Heart left ventricle (tissue), 16 donors: ENCODE measurements around the gene DEK. TPM values are rescaled to one million over a fixed set of nuclear protein-coding genes. Genes with fewer than 3 reads are reported as not detected.

ENCODE experiments used
- ATAC-seq, 4 donors: fragments of 200-7000 bp; cut with Tn5 transposase; one replicate each; pipeline ENCODE4 v1.9.1; 2020 to 2022; ENCODE audit warnings: moderate library complexity in 4 of 4, mild to moderate bottlenecking in 3 of 4, moderate number of reproducible peaks in 1 of 4
- DNase-seq, 5 donors: peaks; one replicate each; pipeline ENCODE4 v3.0.0-alpha.2; 2020
- H3K27ac ChIP-seq, 12 donors: fragments of 200-600 bp; sonication (generic) in 4 of 12; one replicate each; pipeline versions ENCODE4 v1.5.0 to v1.8.0; 2016 to 2022; ENCODE audit warnings: mild to moderate bottlenecking in 2 of 12
- H3K27me3 ChIP-seq, 9 donors: fragments of 200-600 bp; sonication (generic) in 2 of 9; one replicate each; pipeline versions ENCODE4 v1.5.1 to v1.8.0; 2016 to 2022; ENCODE audit warnings: mild to moderate bottlenecking in 3 of 9
- H3K36me3 ChIP-seq, 9 donors: fragments of 200-600 bp; sonication (generic) in 2 of 9; one replicate each; pipeline versions ENCODE4 v1.5.0 to v1.8.0; 2018 to 2022; ENCODE audit warnings: mild to moderate bottlenecking in 2 of 9
- H3K4me1 ChIP-seq, 12 donors: fragments of 200-600 bp; sonication (generic) in 4 of 12; one replicate each; pipeline versions ENCODE4 v1.5.0 to v1.8.0; 2016 to 2022; ENCODE audit warnings: mild to moderate bottlenecking in 3 of 12
- H3K4me3 ChIP-seq, 12 donors: fragments of 200-600 bp; sonication (generic) in 4 of 12; one replicate each; pipeline versions ENCODE4 v1.5.0 to v1.8.0; 2017 to 2022; ENCODE audit warnings: mild to moderate bottlenecking in 9 of 12, moderate library complexity in 4 of 12
- H3K9me3 ChIP-seq, 12 donors: fragments of 200-600 bp; sonication (generic) in 4 of 12; one replicate each; pipeline versions ENCODE4 v1.5.0 to v1.8.0; 2016 to 2022; ENCODE audit warnings: mild to moderate bottlenecking in 1 of 12
- CTCF ChIP-seq, 12 donors: fragments of 200-600 bp; sonication (generic) in 4 of 12; IDR thresholded peaks; one replicate each; pipeline versions ENCODE4 v1.5.0 to v1.8.0; 2018 to 2022; ENCODE audit warnings: antibody characterized with exemption in 12 of 12, mild to moderate bottlenecking in 5 of 12
- POLR2A ChIP-seq, 2 donors: fragments of 450-650 bp; IDR thresholded peaks; one replicate each; pipeline ENCODE4 v1.6.1; 2017; ENCODE audit warnings: antibody characterized with exemption in 2 of 2, mild to moderate bottlenecking in 2 of 2, moderate library complexity in 2 of 2
- WGBS, 4 donors: extraction: QIAGEN DNeasy Blood & Tissue Kit in 2 of 4; methylation state at CpG; one replicate each; pipeline versions ENCODE4 v1.1.5 to v1.1.7; 2013 to 2018; 5-methylcytosine and 5-hydroxymethylcytosine counted together
- intact Hi-C, 10 donors: fragments of 100-400 bp; cut with DNase I; formaldehyde crosslinking; loops; one replicate each; pipeline versions ENCODE4 v1.11.1 to v1.14.2; 2022
- polyA plus RNA-seq, 2 donors: library from polyadenylated mRNA; stranded (reverse); fragments of 200-250 nt; gene quantifications; one replicate each; pipeline ENCODE4 v1.2.3, GENCODE V29; 2013
- total RNA-seq, 9 donors: library from RNA; depleted of rRNA in 2 of 9; stranded (reverse); fragments of >200 nt in 2 of 9; fragmentation: NEBNext Ultra II Directional in 3 of 9; extraction: Animal tissue kit (Norgen Biotek cat#: 25700) in 3 of 9; gene quantifications; one replicate each; pipeline versions ENCODE4 v1.1.0 to v1.2.4, GENCODE V29; 2016 to 2023
- donor health status: ischemic (EF 13 %, LVEDD 7.1; RV severe dilation, severe dysfunction).
- donor health status: healthy with polysubstance abuse.
- donor health status: DM: no; HTN: yes; CAD: no.
- donor health status: DM: no; HTN: no; CAD: no.
- donor health status: ischemic (EF 25% LVEDD 6.9; RV normal size, moderate dysfunction).
- donor health status: ischemic (EF 25% LVEDD 5.7; RV mildly dilated, moderate dysfunction).
- donor health status: healthy.
- donor health status: DM: yes; HTN: yes; CAD: no.
- donor health status: ischemic (EF 35%, LVEDD 5.7; RV mildly dilated, moderate dysfunction).
- donor health status: nonischemic (EF 11% LVEDD 7.7; RV severe dilation, severe dysfunction).
- donor health status: DM: yes; HTN: yes; CAD: no.
- donor health status: PGD.
- donor health status: ischemic (EF 29% LVEDD 5.4; RV normal size, mild dysfunction).
- donor health status: nonischemic (EF 23%, LVEDD 6.1; RV moderate dilation, normal function).

Gene DEK
- total and polyA plus RNA-seq, 11 donors: 20.9 to 83.0 (median 54.3) TPM

- intact Hi-C loops: no loop called here
- ATAC-seq: no peak
- DNase-seq: no peak
- no peak overlapping the region for H3K27ac ChIP-seq
- no peak overlapping the region for H3K4me3 ChIP-seq
- 77 to 80% (median 79%) methylated on average over 6 of the region's 6 CpGs for WGBS, 4 donors
- no peaks in the 10 kb centered on the region for H3K4me1 ChIP-seq
- H3K27me3 ChIP-seq: no peaks in the 10 kb centered on the region
- H3K36me3 ChIP-seq: no peaks in the 10 kb centered on the region
- TF ChIP-seq CTCF (IDR thresholded peaks at IDR 0.05) (no peak), POLR2A (IDR thresholded peaks at IDR 0.05) (no peak)
- no peaks in the 10 kb centered on the region for H3K9me3 ChIP-seq
Measured at GRCh38 chr6:18293076-18293904, 29.0 kb upstream of the DEK start.

- Histone ChIP-seq H3K27me3 (peaks cover 0 to 3% (median 0%) of the 10 kb centered on the region in 9 donors), H3K4me3 (no peak overlapping the region), H3K36me3 (no peaks in the 10 kb centered on the region), H3K4me1 (no peaks in the 10 kb centered on the region), H3K27ac (no peak overlapping the region), H3K9me3 (no peaks in the 10 kb centered on the region)
- DNase-seq (no peak), ATAC-seq (no peak)
- TF ChIP-seq CTCF (IDR thresholded peaks at IDR 0.05) (no peak), POLR2A (IDR thresholded peaks at IDR 0.05) (no peak)
- intact Hi-C loops: no loop called here
- WGBS, 4 donors: 61 to 77% (median 71%) methylated on average over 4 of the region's 4 CpGs
Measured at GRCh38 chr6:18289283-18289682, 25.0 kb upstream of the DEK start.

- DNase-seq: no peak
- Histone ChIP-seq H3K27ac (no peak overlapping the region), H3K9me3 (no peaks in the 10 kb centered on the region), H3K36me3 (no peaks in the 10 kb centered on the region), H3K4me3 (no peak overlapping the region), H3K4me1 (no peaks in the 10 kb centered on the region), H3K27me3 (peaks cover 0 to 20% (median 4%) of the 10 kb centered on the region in 9 donors)
- TF ChIP-seq POLR2A (IDR thresholded peaks at IDR 0.05): no peak
- no peak for TF ChIP-seq CTCF (IDR thresholded peaks at IDR 0.05)
- WGBS, 4 donors: 76 to 93% (median 85%) methylated on average over 2 of the region's 2 CpGs
- no peak for ATAC-seq
- intact Hi-C loops: no loop called here
Measured at GRCh38 chr6:18284261-18284660, 19.9 kb upstream of the DEK start.

GRCh38 chr6:18281564-18281963, 17.2 kb upstream of the DEK start:
- TF ChIP-seq CTCF (IDR thresholded peaks at IDR 0.05): no peak
- no peak for TF ChIP-seq POLR2A (IDR thresholded peaks at IDR 0.05)
- intact Hi-C loops: no loop called here
- 82 to 91% (median 87%) methylated on average over 3 to 4 of the region's 4 CpGs for WGBS, 4 donors
- Histone ChIP-seq H3K27ac (no peak overlapping the region), H3K27me3 (peaks cover 6 to 44% (median 25%) of the 10 kb centered on the region in 9 donors), H3K4me3 (no peak overlapping the region), H3K9me3 (no peaks in the 10 kb centered on the region), H3K4me1 (peaks cover 0 to 9% (median 0%) of the 10 kb centered on the region in 12 donors), H3K36me3 (no peaks in the 10 kb centered on the region)
- no peak for ATAC-seq
- DNase-seq: no peak
